ENCODE results near the gene USP21. TPM values are rescaled to one million over a fixed set of nuclear protein-coding genes. Genes with fewer than 3 reads are reported as not detected.

Gene USP21
- total and polyA plus RNA-seq, 2 of the 13 experiments (the other 11 are each of a cell fraction or from before 2014, with no cell fraction given): 10.1 to 33.1 TPM

DNA sequence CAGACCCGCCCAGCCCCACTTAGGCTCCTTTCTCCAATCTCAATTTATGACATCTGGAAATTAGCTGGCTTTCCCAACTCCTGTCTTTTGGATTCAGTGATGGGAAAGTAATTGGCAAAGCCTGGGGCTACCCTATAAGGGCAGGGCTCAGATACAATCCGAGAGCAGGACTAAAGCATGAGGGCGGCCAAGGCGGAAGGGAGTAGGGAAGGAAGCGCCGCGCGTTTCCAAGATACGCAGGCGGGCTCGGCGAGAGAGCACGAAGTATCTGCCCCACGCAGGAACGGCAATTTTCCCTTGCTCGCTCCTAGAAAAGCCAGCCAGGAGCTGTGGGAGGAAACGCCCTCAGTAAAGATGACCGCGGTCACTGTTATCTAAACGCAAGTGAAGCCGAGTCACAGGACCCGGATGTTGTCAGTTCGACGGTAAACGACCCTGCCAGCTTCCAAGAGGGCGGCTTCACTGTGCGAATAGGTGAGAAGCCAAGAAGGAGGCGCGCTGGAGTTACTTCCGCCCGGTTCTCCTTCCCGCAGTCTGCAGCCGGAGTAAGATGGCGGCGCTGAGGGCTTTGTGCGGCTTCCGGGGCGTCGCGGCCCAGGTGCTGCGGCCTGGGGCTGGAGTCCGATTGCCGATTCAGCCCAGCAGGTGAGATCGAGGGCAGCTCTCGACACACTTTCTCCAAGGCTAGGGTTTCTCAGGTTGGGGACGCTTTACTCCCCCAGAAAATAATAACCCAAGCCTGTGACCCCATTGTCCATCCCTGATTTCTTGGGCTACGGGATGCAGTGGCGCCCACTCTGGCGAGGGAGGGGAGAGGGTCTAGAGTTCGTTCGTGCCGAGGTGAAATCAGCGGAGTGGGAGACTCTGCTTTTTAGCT lies 42.8 kb downstream of the USP21 start, which contains the start of gene NDUFS2 (continued):
- TF ChIP-seq ZNF274 (CRISPR knock-in tag; IDR thresholded peaks at IDR 0.05) (no peak; the same call in 1 of the 2 replicates), CREB1 (IDR thresholded peaks at IDR 0.05) (peak; percentile 75), CREB1 (CRISPR knock-in tag; IDR thresholded peaks at IDR 0.05) (peak; percentile 95), ZNF780A (CRISPR knock-in tag; IDR thresholded peaks at IDR 0.05) (no peak), AKAP8 (CRISPR knock-in tag; IDR thresholded peaks at IDR 0.05) (no peak), UBTF (CRISPR knock-in tag; IDR thresholded peaks at IDR 0.05) (peak; percentile 75), JUN (CRISPR knock-in tag; IDR thresholded peaks at IDR 0.05) (no peak), ZFY (CRISPR knock-in tag; IDR thresholded peaks at IDR 0.05) (peak; percentile 93), ZNF788 (CRISPR knock-in tag; IDR thresholded peaks at IDR 0.05; ENCODE audit: borderline replicate concordance) (peak; percentile 83; the same call in 1 of the 2 replicates), ZNF574 (CRISPR knock-in tag; IDR thresholded peaks at IDR 0.05) (peak; percentile 96), ZNF101 (CRISPR knock-in tag; IDR thresholded peaks at IDR 0.05; ENCODE audit: borderline replicate concordance, low read depth) (no peak), ZNF678 (CRISPR knock-in tag; IDR thresholded peaks at IDR 0.05) (peak; percentile 82)
- TF ChIP-seq, protein P1, sequence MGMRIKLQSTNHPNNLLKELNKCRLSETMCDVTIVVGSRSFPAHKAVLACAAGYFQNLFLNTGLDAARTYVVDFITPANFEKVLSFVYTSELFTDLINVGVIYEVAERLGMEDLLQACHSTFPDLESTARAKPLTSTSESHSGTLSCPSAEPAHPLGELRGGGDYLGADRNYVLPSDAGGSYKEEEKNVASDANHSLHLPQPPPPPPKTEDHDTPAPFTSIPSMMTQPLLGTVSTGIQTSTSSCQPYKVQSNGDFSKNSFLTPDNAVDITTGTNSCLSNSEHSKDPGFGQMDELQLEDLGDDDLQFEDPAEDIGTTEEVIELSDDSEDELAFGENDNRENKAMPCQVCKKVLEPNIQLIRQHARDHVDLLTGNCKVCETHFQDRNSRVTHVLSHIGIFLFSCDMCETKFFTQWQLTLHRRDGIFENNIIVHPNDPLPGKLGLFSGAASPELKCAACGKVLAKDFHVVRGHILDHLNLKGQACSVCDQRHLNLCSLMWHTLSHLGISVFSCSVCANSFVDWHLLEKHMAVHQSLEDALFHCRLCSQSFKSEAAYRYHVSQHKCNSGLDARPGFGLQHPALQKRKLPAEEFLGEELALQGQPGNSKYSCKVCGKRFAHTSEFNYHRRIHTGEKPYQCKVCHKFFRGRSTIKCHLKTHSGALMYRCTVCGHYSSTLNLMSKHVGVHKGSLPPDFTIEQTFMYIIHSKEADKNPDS (CRISPR knock-in tag; IDR thresholded peaks at IDR 0.05): no peak; the same call in 1 of the 2 replicates
- TF ChIP-seq, protein P2, sequence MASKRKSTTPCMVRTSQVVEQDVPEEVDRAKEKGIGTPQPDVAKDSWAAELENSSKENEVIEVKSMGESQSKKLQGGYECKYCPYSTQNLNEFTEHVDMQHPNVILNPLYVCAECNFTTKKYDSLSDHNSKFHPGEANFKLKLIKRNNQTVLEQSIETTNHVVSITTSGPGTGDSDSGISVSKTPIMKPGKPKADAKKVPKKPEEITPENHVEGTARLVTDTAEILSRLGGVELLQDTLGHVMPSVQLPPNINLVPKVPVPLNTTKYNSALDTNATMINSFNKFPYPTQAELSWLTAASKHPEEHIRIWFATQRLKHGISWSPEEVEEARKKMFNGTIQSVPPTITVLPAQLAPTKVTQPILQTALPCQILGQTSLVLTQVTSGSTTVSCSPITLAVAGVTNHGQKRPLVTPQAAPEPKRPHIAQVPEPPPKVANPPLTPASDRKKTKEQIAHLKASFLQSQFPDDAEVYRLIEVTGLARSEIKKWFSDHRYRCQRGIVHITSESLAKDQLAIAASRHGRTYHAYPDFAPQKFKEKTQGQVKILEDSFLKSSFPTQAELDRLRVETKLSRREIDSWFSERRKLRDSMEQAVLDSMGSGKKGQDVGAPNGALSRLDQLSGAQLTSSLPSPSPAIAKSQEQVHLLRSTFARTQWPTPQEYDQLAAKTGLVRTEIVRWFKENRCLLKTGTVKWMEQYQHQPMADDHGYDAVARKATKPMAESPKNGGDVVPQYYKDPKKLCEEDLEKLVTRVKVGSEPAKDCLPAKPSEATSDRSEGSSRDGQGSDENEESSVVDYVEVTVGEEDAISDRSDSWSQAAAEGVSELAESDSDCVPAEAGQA (IDR thresholded peaks at IDR 0.05; ENCODE audit: low read depth): peak; percentile 99
- TF ChIP-seq, protein P2 (CRISPR knock-in tag; IDR thresholded peaks at IDR 0.05; ENCODE audit: borderline replicate concordance): no peak
